Gastrocnemius medialis (tissue), 4 donors: ENCODE measurements around the gene HABP2. TPM values are rescaled to one million over a fixed set of nuclear protein-coding genes. Genes with fewer than 3 reads are reported as not detected.

Experiments used
- ATAC-seq, 2 donors: fragments of 150-250 bp; one replicate each; pipeline ENCODE4 v1.9.1; 2016
- DNase-seq, 2 donors: peaks; one replicate each; pipeline ENCODE4 v3.0.0-alpha.2; 2019
- H3K27ac ChIP-seq, 4 donors: fragments of 200-600 bp; sonication (generic); 1 replicate in 1 of 4; 2 replicates in 3 of 4; pipeline ENCODE4 v1.5.1; 2016 to 2018; ENCODE audit warnings: mild to moderate bottlenecking in 2 of 4, moderate library complexity in 1 of 4
- H3K27me3 ChIP-seq, 3 donors: fragments of 200-600 bp; sonication (generic) in 2 of 3; 1 replicate in 1 of 3; 2 replicates in 2 of 3; pipeline versions ENCODE4 v1.5.1 to v1.6.0; 2016 to 2019; ENCODE audit warnings: mild to moderate bottlenecking in 1 of 3, moderate library complexity in 1 of 3
- H3K36me3 ChIP-seq, 2 donors: fragments of 200-600 bp; sonication (generic) in 1 of 2; one replicate each; pipeline ENCODE4 v1.5.1; 2017 to 2018
- H3K4me1 ChIP-seq, 2 donors: fragments of 200-600 bp; sonication (generic) in 1 of 2; one replicate each; pipeline ENCODE4 v1.5.1; 2016 to 2017; ENCODE audit warnings: mild to moderate bottlenecking in 2 of 2
- H3K4me3 ChIP-seq, 4 donors: fragments of 200-600 bp; sonication (generic) in 3 of 4; 1 replicate in 1 of 4; 2 replicates in 3 of 4; pipeline ENCODE4 v1.5.1; 2016 to 2019; ENCODE audit warnings: mild to moderate bottlenecking in 2 of 4
- H3K9me3 ChIP-seq, 3 donors: fragments of 200-600 bp; sonication (generic) in 2 of 3; 1 replicate in 1 of 3; 2 replicates in 2 of 3; pipeline ENCODE4 v1.5.1; 2016 to 2019
- CTCF ChIP-seq, 5 experiments: fragments of 450-650 bp in 3 of 5; fragments of 200-600 bp in 2 of 5; sonication (generic) in 2 of 5; IDR thresholded peaks in 4 of 5; conservative IDR thresholded peaks in 1 of 5; 1 replicate in 4 of 5; 2 replicates in 1 of 5; pipeline ENCODE4 v1.5.1; 2016 to 2019; ENCODE audit warnings: antibody characterized with exemption in 5 of 5, mild to moderate bottlenecking in 3 of 5, moderate library complexity in 3 of 5
- POLR2A ChIP-seq, 2 donors: fragments of 450-650 bp; IDR thresholded peaks; one replicate each; pipeline ENCODE4 v1.6.1; 2017; ENCODE audit warnings: antibody characterized with exemption in 2 of 2, mild to moderate bottlenecking in 2 of 2, moderate library complexity in 2 of 2
- in situ Hi-C, 4 donors: fragments of 200-750 bp; cut with MboI; loops; one replicate each; pipeline versions ENCODE4 v1.15.0 to v1.8.0; 2017; ENCODE audit warnings: low sequenced_read_pairs in 4 of 4
- intact Hi-C: fragments of 100-400 bp; cut with DNase I; formaldehyde crosslinking; loops from one replicate; pipeline ENCODE4 v1.15.1; 2023; ENCODE audit warnings: low total_unique reads
- total RNA-seq, 4 donors: library from RNA; depleted of rRNA; stranded (reverse); fragments of >200 nt; gene quantifications; one replicate each; pipeline versions ENCODE4 v1.1.0 to v1.2.3, GENCODE V29; 2016

Gene HABP2
- total RNA-seq, 4 donors from 2014 or later: 0.26 to 0.60 TPM; not detected in 2

- H3K4me3 ChIP-seq: no peak overlapping the region
- H3K27ac ChIP-seq: peak overlapping the region; percentile 88 to 96 (median 90)
- peaks cover 72 to 83% of the 10 kb centered on the region in 2 donors for H3K4me1 ChIP-seq
- peak; percentile 16 to 31 for TF ChIP-seq POLR2A (IDR thresholded peaks at IDR 0.05)
- no peak for TF ChIP-seq CTCF (IDR thresholded peaks at IDR 0.05 in 4 of 5, conservative IDR thresholded peaks at IDR 0.05 in 1 of 5)
- H3K36me3 ChIP-seq: peaks cover 0 to 66% of the 10 kb centered on the region in 2 donors
- H3K27me3 ChIP-seq: no peaks in the 10 kb centered on the region
- H3K9me3 ChIP-seq: no peaks in the 10 kb centered on the region
- intact Hi-C loops (no loop called here), in situ Hi-C loops (no loop called here)
- ATAC-seq (peak; percentile 52 to 63), DNase-seq (peak; percentile 66 to 94)
Measured at GRCh38 chr10:113625461-113626186, 72.8 kb downstream of the HABP2 start.

- intact Hi-C loops: no loop called here
- DNase-seq: peak in 1 of 2 donors; percentile 62
- peaks cover 0 to 66% of the 10 kb centered on the region in 2 donors for H3K36me3 ChIP-seq
- peaks cover 77 to 85% of the 10 kb centered on the region in 2 donors for H3K4me1 ChIP-seq
- no peak for TF ChIP-seq POLR2A (IDR thresholded peaks at IDR 0.05)
- no peak for TF ChIP-seq CTCF (IDR thresholded peaks at IDR 0.05 in 4 of 5, conservative IDR thresholded peaks at IDR 0.05 in 1 of 5)
- peak overlapping the region; percentile 88 to 96 (median 90) for H3K27ac ChIP-seq
- H3K4me3 ChIP-seq: no peak overlapping the region
- H3K27me3 ChIP-seq: no peaks in the 10 kb centered on the region
- in situ Hi-C loops: no loop called here
- H3K9me3 ChIP-seq: no peaks in the 10 kb centered on the region
- peak in 1 of 2 donors; percentile 15 for ATAC-seq
Measured at GRCh38 chr10:113626809-113627355, 74.0 kb downstream of the HABP2 start.

GRCh38 chr10:113627836-113628235, 75.0 kb downstream of the HABP2 start:
- TF ChIP-seq POLR2A (IDR thresholded peaks at IDR 0.05) (no peak), CTCF (IDR thresholded peaks at IDR 0.05 in 4 of 5, conservative IDR thresholded peaks at IDR 0.05 in 1 of 5) (no peak)
- peaks cover 0 to 66% of the 10 kb centered on the region in 2 donors for H3K36me3 ChIP-seq
- DNase-seq: peak in 1 of 2 donors; percentile 64
- H3K4me1 ChIP-seq: peaks cover 76% of the 10 kb centered on the region in 2 donors
- no peak overlapping the region for H3K4me3 ChIP-seq
- H3K27ac ChIP-seq: peak overlapping the region; percentile 88 to 96 (median 90)
- H3K27me3 ChIP-seq: no peaks in the 10 kb centered on the region
- no peaks in the 10 kb centered on the region for H3K9me3 ChIP-seq
- in situ Hi-C loops: no loop called here
- intact Hi-C loops: no loop called here
- peak; percentile 30 to 40 for ATAC-seq

- Histone ChIP-seq H3K27ac (peak overlapping the region; percentile 88 to 96 (median 90)), H3K9me3 (no peaks in the 10 kb centered on the region), H3K27me3 (no peaks in the 10 kb centered on the region), H3K4me3 (no peak overlapping the region), H3K4me1 (peaks cover 67 to 76% of the 10 kb centered on the region in 2 donors), H3K36me3 (peaks cover 0 to 66% of the 10 kb centered on the region in 2 donors)
- in situ Hi-C loops: no loop called here
- intact Hi-C loops: no loop called here
- peak in 1 of 2 donors; percentile 16 for ATAC-seq
- TF ChIP-seq CTCF (IDR thresholded peaks at IDR 0.05 in 4 of 5, conservative IDR thresholded peaks at IDR 0.05 in 1 of 5) (no peak), POLR2A (IDR thresholded peaks at IDR 0.05) (no peak)
- peak in 1 of 2 donors; percentile 74 for DNase-seq
Measured at GRCh38 chr10:113628607-113629153, 75.8 kb downstream of the HABP2 start.
